GM23338 (cell line): ENCODE data around the gene CCN6. TPM values are rescaled to one million over a fixed set of nuclear protein-coding genes. Genes with fewer than 3 reads are reported as not detected.

Experiments
- CREB1 ChIP-seq: fragments of 250-450 bp; sonication (Bioruptor Pico); IDR thresholded peaks from 2 replicates; pipeline ENCODE4 v1.5.0; 2020; ENCODE audit warnings: low read depth, mild to moderate bottlenecking, moderate library complexity
- EZH2phosphoT487 ChIP-seq: fragments of 200-600 bp; sonication (generic); IDR thresholded peaks from one replicate; pipeline ENCODE4 v1.8.1; 2018; ENCODE audit warnings: antibody characterized with exemption; ENCODE audit not compliant: unreplicated experiment
- REST ChIP-seq: IDR thresholded peaks from one replicate; pipeline ENCODE4 v1.6.1; 2018; ENCODE audit warnings: antibody characterized with exemption; ENCODE audit not compliant: unreplicated experiment
- STAT1 ChIP-seq: IDR thresholded peaks from one replicate; pipeline ENCODE4 v1.6.1; 2016; ENCODE audit warnings: antibody characterized with exemption; ENCODE audit not compliant: unreplicated experiment
- ZNF114 ChIP-seq: fragments of 250-450 bp; sonication (Bioruptor Pico); IDR thresholded peaks from 2 replicates; pipeline ENCODE4 v1.5.0; 2020; ENCODE audit warnings: mild to moderate bottlenecking, moderate library complexity
- ZNF331 ChIP-seq: fragments of 250-450 bp; sonication (Bioruptor Pico); IDR thresholded peaks from 2 replicates; pipeline ENCODE4 v1.5.0; 2020; ENCODE audit warnings: low read depth, mild to moderate bottlenecking, moderate library complexity
- ZNF462 ChIP-seq: fragments of 250-450 bp; sonication (Bioruptor Pico); IDR thresholded peaks from 2 replicates; pipeline ENCODE4 v1.5.0; 2020; ENCODE audit warnings: mild to moderate bottlenecking, moderate library complexity
- polyA plus RNA-seq: library from polyadenylated mRNA; unstranded; fragments of >200 nt; fragmentation: Nextera tagmentation; extraction: Ambion mirVana; gene quantifications from 2 replicates; pipeline ENCODE4 v1.2.1, GENCODE V29; 2016
- total RNA-seq: library from RNA; depleted of rRNA; stranded (reverse); fragments of >200 nt; shearing (Covaris generic); gene quantifications from 2 replicates; pipeline ENCODE4 v1.2.3, GENCODE V29; 2014

CCN6 gene
- total and polyA plus RNA-seq, 2 experiments from 2014 or later = 0.65 TPM; not detected in 1

GRCh38 chr6:112004201-112005012 lies 49.5 kb upstream of the CCN6 start (continued):
- no peak for TF ChIP-seq ZNF462 (CRISPR knock-in tag)
- no peak for TF ChIP-seq ZNF114 (CRISPR knock-in tag)
- TF ChIP-seq REST = no peak
- no peak for TF ChIP-seq STAT1
- no peak for TF ChIP-seq ZNF331 (CRISPR knock-in tag)
- TF ChIP-seq EZH2phosphoT487 = no peak
- TF ChIP-seq CREB1 (CRISPR knock-in tag) = no peak
